VCaP (cell line): ENCODE results near the gene PACS1.
A peak's percentile ranks its signal among the peaks of the same experiment; 100 is the strongest.

Experiments
- H3K27ac ChIP-seq: fragments of 450-650 bp; 2 replicates; pipeline ENCODE4 v1.5.1; 2017
- CTCF ChIP-seq: fragments of 450-650 bp; conservative IDR thresholded peaks from 2 replicates; pipeline ENCODE4 v1.5.1; 2017; ENCODE audit warnings: mild to moderate bottlenecking, moderate library complexity

The PACS1 gene

GRCh38 chr11:66231561-66231960, 161.5 kb downstream of the PACS1 start:
- TF ChIP-seq CTCF, result no peak
- no peak overlapping the region for H3K27ac ChIP-seq

DNA sequence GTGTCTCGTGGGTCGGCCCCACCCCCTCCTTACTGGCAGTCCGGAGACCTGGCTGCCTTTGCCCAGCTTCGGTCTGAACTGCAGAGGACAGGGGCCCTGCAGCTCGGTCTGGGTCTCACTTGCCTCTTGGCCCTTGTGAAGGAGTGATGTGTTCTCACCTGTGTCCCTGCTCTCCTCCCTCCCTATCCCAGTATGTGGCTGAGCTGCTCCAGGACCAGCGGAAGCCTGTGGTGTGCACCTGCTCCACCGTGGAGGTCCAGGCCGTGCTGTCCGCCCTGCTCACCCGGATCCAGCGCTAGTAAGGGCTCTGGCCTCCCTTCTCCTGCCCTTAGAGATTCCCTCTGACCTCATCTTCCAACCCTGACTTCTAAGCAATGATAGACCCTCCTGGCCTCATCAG, 162.7 kb downstream of the PACS1 start:
- no peak for TF ChIP-seq CTCF
- H3K27ac ChIP-seq, result no peak overlapping the region

DNA sequence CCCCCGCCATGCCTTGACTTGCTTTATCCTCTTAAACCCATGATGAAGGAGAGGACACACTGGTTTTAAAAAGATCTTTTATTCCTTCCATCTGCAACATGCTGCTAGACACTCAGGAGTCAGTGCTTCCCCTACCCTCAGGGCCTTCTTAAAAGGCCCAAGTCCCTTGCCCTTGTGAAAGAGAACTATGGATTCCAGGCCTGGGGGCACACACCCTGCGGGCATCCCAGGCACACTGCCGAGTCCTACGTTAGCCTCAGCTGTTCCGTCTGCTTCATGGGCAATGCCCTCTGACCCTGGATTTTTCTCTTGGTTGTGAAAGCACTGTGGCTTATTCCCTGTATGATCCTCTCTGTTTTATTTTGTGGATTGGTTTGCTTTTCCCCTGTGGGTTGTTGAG, 163.2 kb downstream of the PACS1 start:
- no peak for TF ChIP-seq CTCF
- H3K27ac ChIP-seq, result no peak overlapping the region

GRCh38 chr11:66235141-66235540, 165.1 kb downstream of the PACS1 start:
- TF ChIP-seq CTCF, result no peak
- H3K27ac ChIP-seq, result no peak overlapping the region

- peak; percentile 45 for TF ChIP-seq CTCF
- H3K27ac ChIP-seq, result no peak overlapping the region
Measured at GRCh38 chr11:66237867-66238266, 167.8 kb downstream of the PACS1 start.

- no peak for TF ChIP-seq CTCF
- H3K27ac ChIP-seq, result no peak overlapping the region
Measured at GRCh38 chr11:66238786-66239413, 168.8 kb downstream of the PACS1 start.

- no peak overlapping the region for H3K27ac ChIP-seq
- no peak for TF ChIP-seq CTCF
Measured at GRCh38 chr11:66239511-66239910, 169.4 kb downstream of the PACS1 start.
